Upper lobe of left lung (tissue), 6 donors: Measurements from ENCODE around the gene MCUR1. TPM values are rescaled to one million over a fixed set of nuclear protein-coding genes. Genes with fewer than 3 reads are reported as not detected.
"Not testable (repeated sequence)": the region's sequence is repeated elsewhere in the genome, so short reads cannot be mapped to it uniquely, and the experiment has no call there.

Experiments used
- ATAC-seq, 2 donors: fragments of 200-7000 bp; cut with Tn5 transposase; one replicate each; pipeline ENCODE4 v1.9.1; 2022; ENCODE audit warnings: mild to moderate bottlenecking in 2 of 2, moderate library complexity in 2 of 2; ENCODE audit not compliant: low FRiP score in 2 of 2
- DNase-seq, 2 donors: peaks; one replicate each; pipeline ENCODE4 v3.0.0-alpha.2; 2019 to 2020
- H3K27ac ChIP-seq, 4 donors: fragments of 200-600 bp; sonication (generic); one replicate each; pipeline ENCODE4 v1.5.1; 2016 to 2019
- H3K27me3 ChIP-seq, 4 donors: fragments of 200-600 bp; sonication (generic); one replicate each; pipeline ENCODE4 v1.5.1; 2017 to 2019
- H3K36me3 ChIP-seq, 4 donors: fragments of 200-600 bp; sonication (generic); one replicate each; pipeline ENCODE4 v1.5.1; 2016 to 2019
- H3K4me1 ChIP-seq, 4 donors: fragments of 200-600 bp; sonication (generic); one replicate each; pipeline ENCODE4 v1.5.1; 2018 to 2019
- H3K4me3 ChIP-seq, 4 donors: fragments of 200-600 bp; sonication (generic); one replicate each; pipeline ENCODE4 v1.5.1; 2017 to 2019; ENCODE audit warnings: mild to moderate bottlenecking in 2 of 4, moderate library complexity in 1 of 4
- H3K9me3 ChIP-seq, 4 donors: fragments of 200-600 bp; sonication (generic); one replicate each; pipeline ENCODE4 v1.5.1; 2018 to 2019
- CTCF ChIP-seq, 6 experiments: fragments of 450-650 bp in 4 of 6; fragments of 200-600 bp in 2 of 6; sonication (generic) in 2 of 6; IDR thresholded peaks; one replicate each; pipeline ENCODE4 v1.5.1; 2016 to 2019; ENCODE audit warnings: antibody characterized with exemption in 6 of 6
- EP300 ChIP-seq, 4 donors: sonication (generic); formaldehyde crosslinking; IDR thresholded peaks; one replicate each; pipeline ENCODE4 v1.5.1; 2017; ENCODE audit warnings: antibody characterized with exemption in 4 of 4, control low read depth in 2 of 4
- POLR2A ChIP-seq, 4 donors: fragments of 450-650 bp; IDR thresholded peaks; one replicate each; pipeline ENCODE4 v1.5.1; 2016 to 2017; ENCODE audit warnings: antibody characterized with exemption in 4 of 4, mild to moderate bottlenecking in 2 of 4
- POLR2AphosphoS5 ChIP-seq, 2 donors: sonication (generic); formaldehyde crosslinking; IDR thresholded peaks; one replicate each; pipeline ENCODE4 v1.5.1; 2017; ENCODE audit warnings: antibody characterized with exemption in 2 of 2
- WGBS, 2 donors: methylation state at CpG; one replicate each; pipeline ENCODE4 v1.1.5; 2017 to 2018; 5-methylcytosine and 5-hydroxymethylcytosine counted together
- total RNA-seq, 6 donors: library from RNA; depleted of rRNA in 4 of 6; stranded (reverse); fragments of >200 nt in 4 of 6; gene quantifications; one replicate each; pipeline versions ENCODE4 v1.1.0 to v1.2.1, GENCODE V29; 2016 to 2021
- donor health status: DM: no; HTN: no; CAD: no; lungs with moderate emphysema.
- donor health status: DM: no; HTN: yes; CAD: no; lungs with severe emphysema.

MCUR1 gene
- total RNA-seq, 6 donors from 2014 or later, result 9.4 to 34.6 (median 26.5) TPM

- peaks cover 0 to 4% (median under 1%) of the 10 kb centered on the region in 4 donors for H3K27me3 ChIP-seq
- DNase-seq (peak in 1 of 2 donors; percentile 84), ATAC-seq (no peak)
- no peaks in the 10 kb centered on the region for H3K36me3 ChIP-seq
- no peak for TF ChIP-seq POLR2AphosphoS5 (IDR thresholded peaks at IDR 0.05)
- no peak for TF ChIP-seq CTCF (IDR thresholded peaks at IDR 0.05)
- no peak for TF ChIP-seq POLR2A (IDR thresholded peaks at IDR 0.05)
- TF ChIP-seq EP300 (IDR thresholded peaks at IDR 0.05), result no peak
- no peak overlapping the region for H3K4me3 ChIP-seq
- H3K9me3 ChIP-seq, result no peaks in the 10 kb centered on the region
- WGBS, 2 donors, result 91 to 97% methylated on average over 27 to 30 of the region's 34 CpGs
- peaks cover 0 to 3% (median under 1%) of the 10 kb centered on the region in 4 donors for H3K4me1 ChIP-seq
- no peak overlapping the region for H3K27ac ChIP-seq
Observed at GRCh38 chr6:13854716-13855250, 40.4 kb upstream of the MCUR1 start.

- no peak overlapping the region for H3K4me3 ChIP-seq
- no peaks in the 10 kb centered on the region for H3K9me3 ChIP-seq
- no peak overlapping the region for H3K27ac ChIP-seq
- 78 to 88% methylated on average over 5 of the region's 5 CpGs for WGBS, 2 donors
- H3K4me1 ChIP-seq, result peaks cover 0 to 2% (median 0%) of the 10 kb centered on the region in 4 donors
- no peak for DNase-seq
- no peaks in the 10 kb centered on the region for H3K27me3 ChIP-seq
- TF ChIP-seq CTCF (IDR thresholded peaks at IDR 0.05), result no peak
- no peak for TF ChIP-seq POLR2AphosphoS5 (IDR thresholded peaks at IDR 0.05)
- no peak for TF ChIP-seq EP300 (IDR thresholded peaks at IDR 0.05)
- no peak for TF ChIP-seq POLR2A (IDR thresholded peaks at IDR 0.05)
- no peak for ATAC-seq
- H3K36me3 ChIP-seq, result no peaks in the 10 kb centered on the region
Observed at GRCh38 chr6:13853871-13854270, 39.5 kb upstream of the MCUR1 start.

GRCh38 chr6:13851803-13852202 is 37.4 kb upstream of the MCUR1 start:
- WGBS, 2 donors, result 79% methylated on average over 2 of the region's 2 CpGs
- peaks cover 0 to 3% (median 0%) of the 10 kb centered on the region in 4 donors for H3K4me1 ChIP-seq
- no peaks in the 10 kb centered on the region for H3K36me3 ChIP-seq
- no peak for TF ChIP-seq EP300 (IDR thresholded peaks at IDR 0.05)
- H3K27me3 ChIP-seq, result no peaks in the 10 kb centered on the region
- ATAC-seq (no peak), DNase-seq (no peak)
- no peak overlapping the region for H3K27ac ChIP-seq
- H3K9me3 ChIP-seq, result no peaks in the 10 kb centered on the region
- H3K4me3 ChIP-seq, result no peak overlapping the region

GRCh38 chr6:13851330-13851729 is 37.0 kb upstream of the MCUR1 start:
- ATAC-seq, result no peak
- no peak overlapping the region for H3K4me3 ChIP-seq
- H3K4me1 ChIP-seq, result peaks cover 0 to 3% (median 0%) of the 10 kb centered on the region in 4 donors
- no peak for TF ChIP-seq CTCF (IDR thresholded peaks at IDR 0.05)
- no peak for TF ChIP-seq POLR2AphosphoS5 (IDR thresholded peaks at IDR 0.05)
- no peak for TF ChIP-seq EP300 (IDR thresholded peaks at IDR 0.05)
- no peak for TF ChIP-seq POLR2A (IDR thresholded peaks at IDR 0.05)
- 94 to 96% methylated on average over 3 of the region's 3 CpGs for WGBS, 2 donors
- no peaks in the 10 kb centered on the region for H3K27me3 ChIP-seq
- no peaks in the 10 kb centered on the region for H3K9me3 ChIP-seq
- no peak for DNase-seq
- H3K27ac ChIP-seq, result no peak overlapping the region
- H3K36me3 ChIP-seq, result no peaks in the 10 kb centered on the region

- H3K27me3 ChIP-seq, DNase-seq, H3K9me3 ChIP-seq, H3K4me3 ChIP-seq, ATAC-seq, H3K36me3 ChIP-seq, H3K4me1 ChIP-seq, H3K27ac ChIP-seq: not testable (repeated sequence)
- 88 to 91% methylated on average over 5 of the region's 5 CpGs for WGBS, 2 donors
Observed at GRCh38 chr6:13850690-13851089, 36.3 kb upstream of the MCUR1 start.

GRCh38 chr6:13848522-13849150 is 34.3 kb upstream of the MCUR1 start:
- Histone ChIP-seq H3K4me1 (peaks cover 0 to 3% (median 0%) of the 10 kb centered on the region in 4 donors), H3K9me3 (no peaks in the 10 kb centered on the region), H3K27me3 (no peaks in the 10 kb centered on the region), H3K36me3 (no peaks in the 10 kb centered on the region), H3K4me3 (no peak overlapping the region), H3K27ac (no peak overlapping the region)
- TF ChIP-seq POLR2AphosphoS5 (IDR thresholded peaks at IDR 0.05), result no peak
- no peak for TF ChIP-seq CTCF (IDR thresholded peaks at IDR 0.05)
- TF ChIP-seq EP300 (IDR thresholded peaks at IDR 0.05), result no peak
- no peak for TF ChIP-seq POLR2A (IDR thresholded peaks at IDR 0.05)
- DNase-seq (no peak), ATAC-seq (no peak)
- 59 to 60% methylated on average over 5 of the region's 5 CpGs for WGBS, 2 donors
